Naive thymus-derived CD4-positive, alpha-beta T cell (primary cell): Measurements from ENCODE around the gene ITGB5. TPM values are rescaled to one million over a fixed set of nuclear protein-coding genes. Genes with fewer than 3 reads are reported as not detected.

Source experiments
- ATAC-seq: fragments of 150-1000 bp; cut with Tn5 transposase; 2 replicates; pipeline ENCODE4 v1.10.0; 2021; ENCODE audit warnings: mild to moderate bottlenecking, moderate library complexity
- CTCF ChIA-PET: fragments of 350-600 bp; sonication (Branson Sonifier 250); formaldehyde crosslinking; loops from one replicate; lab custom pipeline; 2021; ENCODE audit warnings: antibody characterized with exemption; lab: Charles Lee
- POLR2A ChIA-PET: fragments of 350-600 bp; sonication (Branson Sonifier 250); formaldehyde crosslinking; loops from one replicate; lab custom pipeline; 2021; ENCODE audit warnings: antibody characterized with exemption, inconsistent platforms; lab: Charles Lee
- DNase-seq, 9 donors: peaks; one replicate each; pipeline versions ENCODE4 v3.0.0 to v3.0.0-alpha.2; 2020 to 2022; ENCODE audit warnings: mixed read lengths in 1 of 9
- H3K27ac ChIP-seq: one replicate; pipeline ENCODE4 v1.7.0; 2013; ENCODE audit warnings: mild to moderate bottlenecking, low read depth, low read length, moderate library complexity
- H3K27me3 ChIP-seq, 2 donors: one replicate each; pipeline ENCODE4 v1.7.0; 2013; ENCODE audit warnings: low read length in 2 of 2, mild to moderate bottlenecking in 2 of 2, moderate library complexity in 2 of 2; ENCODE audit not compliant: control insufficient read depth in 2 of 2, insufficient read depth in 2 of 2
- H3K36me3 ChIP-seq, 3 experiments: 1 replicate in 2 of 3; 2 replicates in 1 of 3; pipeline ENCODE4 v1.7.0; 2013; ENCODE audit warnings: low read length in 3 of 3, mild to moderate bottlenecking in 3 of 3, moderate library complexity in 1 of 3; ENCODE audit not compliant: insufficient read depth in 3 of 3, control insufficient read depth in 2 of 3
- H3K4me1 ChIP-seq, 2 donors: one replicate each; pipeline ENCODE4 v1.7.0; 2013; ENCODE audit warnings: low read length in 2 of 2, mild to moderate bottlenecking in 2 of 2, moderate library complexity in 1 of 2; ENCODE audit not compliant: control insufficient read depth in 2 of 2, insufficient read depth in 2 of 2
- H3K4me3 ChIP-seq: 2 replicates; pipeline ENCODE4 v1.7.0; 2013; ENCODE audit warnings: mild to moderate bottlenecking, low read length
- H3K9me3 ChIP-seq, 3 experiments: 1 replicate in 2 of 3; 2 replicates in 1 of 3; pipeline ENCODE4 v1.7.0; 2013; ENCODE audit warnings: low read length in 3 of 3; ENCODE audit not compliant: control insufficient read depth in 2 of 3
- H3K27ac Mint-ChIP-seq, 9 donors: one replicate each; pipeline ENCODE4 v1.8.0; 2020 to 2022; ENCODE audit warnings: mixed read lengths in 9 of 9, mild to moderate bottlenecking in 8 of 9, moderate library complexity in 5 of 9, inconsistent platforms in 2 of 9
- H3K27me3 Mint-ChIP-seq, 5 donors: one replicate each; pipeline ENCODE4 v1.8.0; 2021 to 2022; ENCODE audit warnings: mixed read lengths in 5 of 5, mild to moderate bottlenecking in 1 of 5
- H3K36me3 Mint-ChIP-seq, 5 donors: one replicate each; pipeline ENCODE4 v1.8.0; 2020 to 2022; ENCODE audit warnings: mixed read lengths in 5 of 5, mild to moderate bottlenecking in 3 of 5, inconsistent platforms in 1 of 5
- H3K4me1 Mint-ChIP-seq, 7 donors: one replicate each; pipeline ENCODE4 v1.8.0; 2020 to 2022; ENCODE audit warnings: mixed read lengths in 7 of 7, mild to moderate bottlenecking in 3 of 7, inconsistent platforms in 1 of 7
- H3K4me3 Mint-ChIP-seq, 10 donors: one replicate each; pipeline ENCODE4 v1.8.0; 2020 to 2022; ENCODE audit warnings: mild to moderate bottlenecking in 10 of 10, mixed read lengths in 10 of 10, moderate library complexity in 6 of 10, inconsistent platforms in 2 of 10
- H3K9me3 Mint-ChIP-seq, 11 donors: one replicate each; pipeline ENCODE4 v1.8.0; 2020 to 2022; ENCODE audit warnings: mixed read lengths in 11 of 11, mild to moderate bottlenecking in 4 of 11, inconsistent platforms in 1 of 11, moderate library complexity in 1 of 11
- intact Hi-C, 2 donors: fragments of 100-400 bp; cut with micrococcal nuclease; formaldehyde crosslinking; loops; one replicate each; pipeline ENCODE4 v1.15.1; 2023
- polyA plus RNA-seq, 2 donors: library from polyadenylated mRNA; unstranded; fragments of 300-500 nt; fragmentation: Illumina TruSeq; gene quantifications; one replicate each; pipeline ENCODE4 v1.2.3, GENCODE V29; 2021
- total RNA-seq, 6 experiments: library from RNA in 5 of 6; stranded (reverse) in 5 of 6; gene quantifications; 1 replicate in 5 of 6; 2 replicates in 1 of 6; pipeline ENCODE4 v1.2.3 and lab custom pipeline; 2021 to 2026

The ITGB5 gene
- total and polyA plus RNA-seq, 7 experiments from 2014 or later: 0.29 to 3.5 (median 2.1) TPM; not detected in 2

DNA sequence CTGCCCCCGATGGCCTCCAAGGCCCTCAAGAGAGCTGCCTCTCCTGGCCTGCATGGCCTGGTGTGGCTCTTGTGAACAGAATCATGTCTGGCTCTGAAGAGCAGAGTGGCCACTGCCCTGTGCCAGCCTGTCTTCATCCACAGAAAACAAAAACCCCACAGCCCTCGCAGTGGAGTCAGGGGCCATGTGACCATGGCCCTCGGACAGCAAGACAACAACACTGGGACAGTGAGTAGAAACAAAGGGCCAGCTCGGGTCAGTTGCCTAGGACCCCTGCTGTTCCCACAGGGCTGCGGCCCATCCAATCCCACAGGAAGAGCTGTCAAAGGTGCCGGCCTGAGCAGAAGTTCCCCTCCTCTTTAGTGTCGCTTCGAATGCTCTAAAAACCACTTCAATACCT lies 84.5 kb downstream of the ITGB5 start:
- H3K4me3 ChIP-seq: no peak overlapping the region
- H3K4me1 ChIP-seq: no peaks in the 10 kb centered on the region
- no peaks in the 10 kb centered on the region for H3K36me3 ChIP-seq
- no peak overlapping the region for H3K27ac ChIP-seq
- Mint-ChIP-seq H3K27ac (no peak overlapping the region), H3K36me3 (no peaks in the 10 kb centered on the region), H3K4me1 (no peaks in the 10 kb centered on the region), H3K9me3 (no peaks in the 10 kb centered on the region), H3K4me3 (no peak overlapping the region), H3K27me3 (peaks cover 0 to 14% (median 7%) of the 10 kb centered on the region in 5 donors)
- H3K9me3 ChIP-seq: no peaks in the 10 kb centered on the region
- ATAC-seq (no peak), DNase-seq (no peak)
- ChIA-PET CTCF (no interaction called here), POLR2A (no interaction called here)
- intact Hi-C loops: no loop called here
- no peaks in the 10 kb centered on the region for H3K27me3 ChIP-seq

DNA sequence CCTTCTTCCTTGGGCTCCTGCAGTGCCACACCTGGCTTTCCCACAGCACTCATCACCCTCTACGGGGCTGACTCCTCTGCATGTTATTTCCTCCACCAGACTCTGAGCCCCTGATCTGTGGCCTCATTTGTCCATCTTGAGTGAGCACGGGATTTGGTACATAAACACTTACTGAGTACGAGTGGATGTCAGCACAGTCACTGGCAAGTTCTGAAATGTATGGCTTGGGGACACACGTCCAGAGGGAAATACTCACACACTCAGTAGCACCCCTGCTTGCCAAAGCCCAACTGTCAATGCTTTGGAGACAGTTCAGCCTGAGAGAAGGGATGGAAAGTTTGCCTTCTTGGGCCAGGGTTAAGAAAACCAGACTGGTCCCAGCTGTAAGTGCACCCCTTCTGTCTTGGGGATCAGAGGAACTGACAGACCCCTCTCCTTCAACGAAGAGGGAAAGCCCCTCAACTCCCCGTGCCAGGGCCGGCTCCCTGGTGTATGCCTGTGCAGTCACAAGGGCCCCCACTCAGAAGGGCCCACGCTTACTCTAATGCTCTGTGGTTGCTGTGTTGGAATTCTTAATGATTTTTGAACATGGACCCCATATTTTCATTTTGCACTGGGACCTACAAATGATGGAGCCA lies 85.0 kb downstream of the ITGB5 start:
- intact Hi-C loops: no loop called here
- CTCF ChIA-PET: interaction anchor here (0.6 kb wide), 1 partner anchor 720 kb away, joined by 3 read pairs; no protein-coding TSS in a partner anchor

DNA sequence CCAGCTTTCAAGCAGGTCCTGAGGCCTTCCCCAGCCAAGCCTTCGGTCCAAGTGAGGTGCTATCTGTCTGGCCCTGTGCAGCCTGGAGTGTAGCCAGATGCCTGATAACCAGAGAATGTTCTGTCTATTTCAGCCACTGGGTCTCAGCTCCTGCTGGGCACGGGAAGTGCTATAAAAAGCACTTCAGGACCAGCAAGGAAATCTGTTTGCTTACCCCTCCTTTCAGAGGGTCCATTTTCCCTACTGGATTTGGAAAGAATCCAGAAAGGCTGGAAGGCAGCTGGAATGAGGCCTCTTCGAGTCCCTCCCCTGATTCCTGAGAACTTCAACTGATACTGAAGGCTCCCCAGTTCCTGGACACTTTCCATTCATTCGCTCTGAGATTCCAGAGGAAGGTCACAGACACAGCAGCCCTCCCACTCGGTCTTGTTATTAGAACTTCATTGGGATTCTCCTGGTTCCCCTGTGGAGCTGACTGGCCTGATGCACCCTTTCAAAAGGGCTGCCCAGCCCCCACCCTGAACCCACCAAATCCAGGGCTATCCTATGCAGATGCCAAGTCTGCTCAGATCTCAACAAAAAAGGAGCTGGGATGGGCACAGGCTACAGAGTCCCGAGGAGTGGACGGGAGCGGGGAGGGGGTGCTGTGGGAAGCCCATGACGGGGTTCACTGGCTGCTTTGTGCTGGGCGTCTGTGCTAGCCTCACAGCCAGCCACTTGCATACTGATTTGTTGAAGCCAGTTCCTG lies 86.5 kb downstream of the ITGB5 start:
- Histone ChIP-seq H3K27me3 (no peaks in the 10 kb centered on the region), H3K36me3 (no peaks in the 10 kb centered on the region), H3K4me1 (no peaks in the 10 kb centered on the region), H3K4me3 (no peak overlapping the region), H3K9me3 (no peaks in the 10 kb centered on the region), H3K27ac (no peak overlapping the region)
- Mint-ChIP-seq H3K36me3 (no peaks in the 10 kb centered on the region), H3K4me1 (no peaks in the 10 kb centered on the region), H3K4me3 (no peak overlapping the region), H3K27me3 (peaks cover 0 to 12% (median 5%) of the 10 kb centered on the region in 5 donors), H3K9me3 (no peaks in the 10 kb centered on the region), H3K27ac (no peak overlapping the region)
- CTCF ChIA-PET: no interaction called here
- DNase-seq (no peak), ATAC-seq (no peak)
- POLR2A ChIA-PET: no interaction called here
- intact Hi-C loops: no loop called here

More for the DNA sequence above, 85.0 kb downstream of the ITGB5 start:
- H3K27me3 Mint-ChIP-seq: peaks cover 3 to 14% (median 7%) of the 10 kb centered on the region in 5 donors
- no peak overlapping the region for H3K27ac ChIP-seq
- no peak overlapping the region for H3K4me3 Mint-ChIP-seq
- no peaks in the 10 kb centered on the region for H3K4me1 ChIP-seq
- DNase-seq (no peak), ATAC-seq (no peak)
- POLR2A ChIA-PET: no interaction called here
- H3K4me3 ChIP-seq: no peak overlapping the region
- H3K27ac Mint-ChIP-seq: no peak overlapping the region
- no peaks in the 10 kb centered on the region for H3K36me3 ChIP-seq
- H3K27me3 ChIP-seq: no peaks in the 10 kb centered on the region
- H3K4me1 Mint-ChIP-seq: no peaks in the 10 kb centered on the region
- no peaks in the 10 kb centered on the region for H3K9me3 ChIP-seq
- H3K36me3 Mint-ChIP-seq: no peaks in the 10 kb centered on the region
- H3K9me3 Mint-ChIP-seq: no peaks in the 10 kb centered on the region

DNA sequence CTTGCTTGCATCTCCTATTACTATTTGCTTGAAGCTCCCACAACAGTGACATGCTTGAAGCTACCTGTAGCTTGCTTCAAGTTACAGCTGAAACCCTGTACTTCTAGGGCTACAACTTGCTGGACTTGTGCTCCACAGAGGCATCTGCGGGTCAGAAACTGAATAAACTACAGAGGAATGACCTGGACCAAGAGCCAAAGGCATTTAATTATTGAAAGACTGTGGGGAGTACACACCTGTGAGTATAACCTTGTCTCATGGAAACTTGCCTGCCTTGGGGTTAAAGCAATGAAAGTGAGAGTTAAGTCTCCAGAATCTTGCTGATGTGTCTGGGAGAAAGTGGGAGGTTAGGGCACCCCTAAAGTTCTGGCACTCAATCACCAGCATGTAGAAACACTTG lies 87.1 kb downstream of the ITGB5 start:
- Histone ChIP-seq H3K4me3 (no peak overlapping the region), H3K4me1 (no peaks in the 10 kb centered on the region), H3K27me3 (no peaks in the 10 kb centered on the region), H3K36me3 (no peaks in the 10 kb centered on the region), H3K9me3 (no peaks in the 10 kb centered on the region), H3K27ac (no peak overlapping the region)
- ChIA-PET POLR2A (no interaction called here), CTCF (no interaction called here)
- H3K27ac Mint-ChIP-seq: no peak overlapping the region
- no peak for ATAC-seq
- no peak for DNase-seq
- no peaks in the 10 kb centered on the region for H3K4me1 Mint-ChIP-seq
- H3K36me3 Mint-ChIP-seq: no peaks in the 10 kb centered on the region
- peaks cover 0 to 9% (median 4%) of the 10 kb centered on the region in 5 donors for H3K27me3 Mint-ChIP-seq
- intact Hi-C loops: no loop called here
- H3K9me3 Mint-ChIP-seq: no peaks in the 10 kb centered on the region
- H3K4me3 Mint-ChIP-seq: no peak overlapping the region

DNA sequence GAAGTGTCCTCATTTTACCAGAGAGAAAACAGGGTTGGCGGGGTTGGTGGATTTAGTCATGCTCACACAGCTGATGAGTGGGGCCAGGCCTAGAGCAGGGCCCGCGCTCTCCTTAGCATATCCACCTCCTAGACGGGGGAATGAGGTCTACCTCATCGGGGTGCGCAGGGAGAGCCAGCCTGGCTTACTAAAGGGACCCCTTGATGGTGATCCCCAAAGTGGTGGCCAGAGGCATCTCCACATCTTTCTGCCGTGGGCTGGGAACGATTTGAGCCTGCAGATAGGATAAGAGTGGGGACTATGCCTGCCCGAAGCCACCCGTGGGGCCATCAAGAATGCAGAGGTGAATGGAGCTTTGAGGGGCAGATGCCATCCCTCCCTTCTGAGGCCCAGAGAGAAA lies 87.5 kb downstream of the ITGB5 start:
- Histone ChIP-seq H3K27me3 (no peaks in the 10 kb centered on the region), H3K9me3 (no peaks in the 10 kb centered on the region), H3K4me3 (no peak overlapping the region), H3K27ac (no peak overlapping the region), H3K4me1 (no peaks in the 10 kb centered on the region), H3K36me3 (no peaks in the 10 kb centered on the region)
- no peaks in the 10 kb centered on the region for H3K36me3 Mint-ChIP-seq
- intact Hi-C loops: no loop called here
- POLR2A ChIA-PET: no interaction called here
- H3K9me3 Mint-ChIP-seq: no peaks in the 10 kb centered on the region
- ATAC-seq (no peak), DNase-seq (no peak)
- CTCF ChIA-PET: no interaction called here
- peaks cover 0 to 8% (median 4%) of the 10 kb centered on the region in 5 donors for H3K27me3 Mint-ChIP-seq
- peaks cover 0 to 3% (median 0%) of the 10 kb centered on the region in 7 donors for H3K4me1 Mint-ChIP-seq
- H3K4me3 Mint-ChIP-seq: no peak overlapping the region
- no peak overlapping the region for H3K27ac Mint-ChIP-seq

DNA sequence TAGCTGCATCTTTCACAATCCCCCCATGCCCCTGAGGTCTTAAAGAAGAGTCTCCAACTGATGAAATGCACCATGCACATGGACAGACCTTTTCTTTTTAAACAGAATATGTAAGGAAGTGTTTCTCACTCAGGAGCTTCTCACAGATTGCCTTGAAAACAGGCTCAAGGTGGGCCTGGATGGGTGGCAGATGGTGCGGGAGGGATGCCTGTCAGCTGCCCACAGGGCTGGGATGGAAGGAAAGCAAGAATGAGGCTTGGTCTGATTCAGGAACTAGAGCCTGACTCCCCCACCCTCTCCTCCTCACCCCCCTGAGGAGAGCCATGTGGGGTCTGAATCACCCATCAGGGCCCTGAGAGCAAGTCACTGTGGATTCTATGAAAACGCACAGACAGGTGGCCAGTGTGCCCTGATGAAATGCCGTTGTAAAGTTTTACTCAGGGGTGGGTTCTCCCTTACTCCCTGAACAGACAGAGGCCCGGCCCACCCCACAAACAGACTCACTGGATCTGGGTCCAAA lies 89.7 kb downstream of the ITGB5 start:
- Mint-ChIP-seq H3K36me3 (no peaks in the 10 kb centered on the region), H3K4me1 (peaks cover 0 to 3% (median 0%) of the 10 kb centered on the region in 7 donors), H3K27me3 (peaks cover 0 to 8% (median 4%) of the 10 kb centered on the region in 5 donors), H3K27ac (no peak overlapping the region), H3K9me3 (no peaks in the 10 kb centered on the region), H3K4me3 (no peak overlapping the region)
- ATAC-seq: no peak
- DNase-seq: no peak
- ChIA-PET POLR2A (no interaction called here), CTCF (interaction anchor here (0.6 kb wide), 1 partner anchor 60 kb away, joined by 3 read pairs; no protein-coding TSS in a partner anchor)
- no peaks in the 10 kb centered on the region for H3K27me3 ChIP-seq
- H3K4me3 ChIP-seq: no peak overlapping the region
- H3K27ac ChIP-seq: no peak overlapping the region
- intact Hi-C loops: no loop called here
- H3K36me3 ChIP-seq: no peaks in the 10 kb centered on the region
- no peaks in the 10 kb centered on the region for H3K9me3 ChIP-seq
- H3K4me1 ChIP-seq: no peaks in the 10 kb centered on the region
